Right lobe of liver (tissue), 4 donors: ENCODE results near the gene HLA-E.

Experiments used
- CTCF ChIP-seq, 4 donors: fragments of 200-600 bp in 3 of 4; fragments of 450-650 bp in 1 of 4; IDR thresholded peaks; one replicate each; pipeline versions ENCODE4 v1.5.1 to v1.8.0; 2016 to 2022; ENCODE audit warnings: antibody characterized with exemption in 4 of 4, mild to moderate bottlenecking in 2 of 4
- POLR2A ChIP-seq: fragments of 450-650 bp; IDR thresholded peaks from one replicate; pipeline ENCODE4 v1.6.1; 2017; ENCODE audit warnings: antibody characterized with exemption, mild to moderate bottlenecking
- donor health status: DM: no; HTN: no; CAD: no.
- donor health status: DM: no; HTN: no; CAD: no.
- donor health status: DM: no; HTN: yes; CAD: no.

- TF ChIP-seq CTCF (IDR thresholded peaks at IDR 0.05), result no peak
- no peak for TF ChIP-seq POLR2A
Measured at GRCh38 chr6:30441171-30441570, 48.1 kb upstream of the HLA-E start.
